NT2/D1 (cell line): Measurements from ENCODE around the gene OSBPL10.

Experiments
- DNase-seq: peaks from one replicate; pipeline ENCODE4 v3.0.0-alpha.2; 2011; ENCODE audit warnings: low read depth, low spot score
- H3K27me3 ChIP-seq: 2 replicates; pipeline ENCODE4 v1.6.0; 2011; ENCODE audit warnings: mild to moderate bottlenecking; ENCODE audit not compliant: insufficient read length, insufficient read depth
- H3K36me3 ChIP-seq: 2 replicates; pipeline ENCODE4 v1.6.1; 2011; ENCODE audit warnings: mild to moderate bottlenecking, low read length, mixed read lengths; ENCODE audit not compliant: insufficient read depth, insufficient read length
- H3K4me1 ChIP-seq: 2 replicates; pipeline ENCODE4 v1.5.1; 2011; ENCODE audit not compliant: insufficient read depth, insufficient read length
- H3K4me3 ChIP-seq: 2 replicates; pipeline ENCODE4 v1.5.1; 2011; ENCODE audit warnings: low read depth; ENCODE audit not compliant: insufficient read length
- H3K9ac ChIP-seq: 2 replicates; pipeline ENCODE4 v1.6.0; 2011; ENCODE audit warnings: low read depth; ENCODE audit not compliant: insufficient read length
- H3K9me3 ChIP-seq: 2 replicates; pipeline ENCODE4 v1.5.1; 2011; ENCODE audit warnings: mild to moderate bottlenecking, low read length; ENCODE audit not compliant: insufficient read depth
- SUZ12 ChIP-seq: IDR thresholded peaks from 2 replicates; pipeline ENCODE4 v1.6.1; 2011; ENCODE audit not compliant: insufficient read length, insufficient read depth; ENCODE audit errors: extremely low read depth
- YY1 ChIP-seq: IDR thresholded peaks from 2 replicates; pipeline ENCODE4 v1.6.1; 2011; ENCODE audit not compliant: insufficient read length, insufficient read depth
- ZNF274 ChIP-seq: IDR thresholded peaks from 2 replicates; pipeline ENCODE4 v1.6.1; 2011; ENCODE audit warnings: mild to moderate bottlenecking, low read depth, low read length

The OSBPL10 gene

DNA sequence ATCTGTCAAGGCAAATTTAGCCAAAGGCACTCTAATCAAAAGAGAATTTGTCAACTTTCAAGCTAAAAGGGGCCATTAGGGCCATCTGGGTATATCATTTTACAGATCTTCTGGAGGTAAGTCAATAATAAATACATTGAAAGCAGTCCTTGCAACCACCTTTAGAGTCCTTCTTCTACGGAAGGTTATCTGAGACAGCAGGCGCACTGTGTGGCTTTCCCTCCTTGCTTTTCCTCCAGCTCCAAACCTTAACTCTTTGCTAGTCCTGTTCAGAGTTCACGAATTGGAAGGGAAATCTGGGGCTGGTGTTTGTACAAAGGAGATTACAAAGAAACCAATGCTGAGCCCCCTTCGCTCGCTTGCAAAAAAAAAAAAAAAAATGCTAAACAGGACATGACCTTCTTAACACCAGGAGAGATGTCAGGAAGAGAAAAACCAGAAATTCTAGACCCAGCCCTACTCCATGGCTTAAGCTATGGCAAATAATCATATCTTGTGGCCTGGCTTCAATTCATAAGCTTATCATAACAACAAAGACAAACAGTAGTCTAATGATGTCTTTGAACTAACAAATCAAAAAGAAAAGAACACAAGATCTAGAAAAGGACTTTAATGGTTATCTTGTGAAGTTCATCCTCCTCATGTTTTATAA lies 232.7 kb downstream of the OSBPL10 start:
- Histone ChIP-seq H3K36me3 (peaks cover 4% of the 10 kb centered on the region), H3K9ac (no peak overlapping the region), H3K4me3 (no peak overlapping the region), H3K27me3 (no peaks in the 10 kb centered on the region), H3K4me1 (no peaks in the 10 kb centered on the region), H3K9me3 (no peaks in the 10 kb centered on the region)
- TF ChIP-seq YY1 (no peak), ZNF274 (no peak), SUZ12 (no peak)
- no peak for DNase-seq

DNA sequence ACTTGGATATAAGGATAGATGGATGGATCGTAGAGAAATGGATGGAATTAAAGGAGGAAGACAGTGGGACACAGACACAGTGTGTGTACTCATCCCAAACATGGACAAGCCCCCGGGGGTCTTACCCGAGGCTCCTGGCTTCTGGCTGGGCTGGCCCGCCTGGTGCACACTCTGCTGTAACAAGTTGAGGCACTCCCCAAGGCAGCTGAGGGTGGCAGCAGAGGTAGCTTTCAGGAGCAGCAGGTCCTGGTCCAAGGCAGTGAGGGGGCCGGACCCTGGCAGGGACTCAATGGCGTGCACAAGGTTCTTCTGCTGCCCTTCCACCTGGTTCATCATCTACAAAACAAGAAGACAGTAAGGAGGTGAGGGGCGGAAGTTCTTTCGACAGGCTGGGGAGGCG lies 233.3 kb downstream of the OSBPL10 start:
- Histone ChIP-seq H3K4me1 (no peaks in the 10 kb centered on the region), H3K4me3 (no peak overlapping the region), H3K9ac (no peak overlapping the region), H3K36me3 (peaks cover 4% of the 10 kb centered on the region), H3K9me3 (no peaks in the 10 kb centered on the region), H3K27me3 (no peaks in the 10 kb centered on the region)
- no peak for TF ChIP-seq YY1
- no peak for TF ChIP-seq SUZ12
- TF ChIP-seq ZNF274 = no peak
- no peak for DNase-seq

- H3K4me1 ChIP-seq = no peaks in the 10 kb centered on the region
- H3K36me3 ChIP-seq = peaks cover 4% of the 10 kb centered on the region
- no peak overlapping the region for H3K4me3 ChIP-seq
- H3K9ac ChIP-seq = no peak overlapping the region
- DNase-seq = no peak
- H3K9me3 ChIP-seq = no peaks in the 10 kb centered on the region
- no peaks in the 10 kb centered on the region for H3K27me3 ChIP-seq
- TF ChIP-seq SUZ12 = no peak
- no peak for TF ChIP-seq YY1
- TF ChIP-seq ZNF274 = no peak
These were observed 236.1 kb downstream of the OSBPL10 start for GRCh38 chr3:31744913-31745312.

- TF ChIP-seq ZNF274 (no peak), SUZ12 (no peak), YY1 (no peak)
- H3K4me1 ChIP-seq = no peaks in the 10 kb centered on the region
These were observed 237.6 kb downstream of the OSBPL10 start for GRCh38 chr3:31743331-31744089.

DNA sequence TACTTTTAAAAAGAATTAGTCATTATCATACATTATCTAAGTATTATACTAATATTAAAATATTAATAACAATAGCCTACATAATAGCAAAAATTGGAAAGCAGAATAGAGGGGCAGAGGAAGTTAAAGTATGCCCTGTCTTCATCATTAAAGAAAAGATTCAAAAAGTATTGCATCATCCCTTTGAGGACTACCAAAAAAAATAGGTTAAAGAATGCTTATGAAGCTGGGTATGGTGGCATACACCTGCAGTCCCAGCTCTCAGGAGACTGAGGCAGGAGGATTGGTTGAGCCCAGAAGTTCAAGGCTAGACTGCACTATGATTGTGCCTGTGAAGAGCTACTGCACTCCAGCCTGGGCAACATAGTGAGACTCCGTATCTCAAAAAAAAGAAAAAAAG lies 240.7 kb downstream of the OSBPL10 start:
- Histone ChIP-seq H3K4me3 (no peak overlapping the region), H3K9ac (no peak overlapping the region), H3K27me3 (no peaks in the 10 kb centered on the region), H3K9me3 (no peaks in the 10 kb centered on the region), H3K36me3 (no peaks in the 10 kb centered on the region), H3K4me1 (no peaks in the 10 kb centered on the region)
- no peak for DNase-seq
- TF ChIP-seq ZNF274 (no peak), SUZ12 (no peak), YY1 (no peak)

More at GRCh38 chr3:31743331-31744089, 237.6 kb downstream of the OSBPL10 start:
- Histone ChIP-seq H3K36me3 (peaks cover 4% of the 10 kb centered on the region), H3K4me3 (no peak overlapping the region), H3K9me3 (no peaks in the 10 kb centered on the region), H3K9ac (no peak overlapping the region), H3K27me3 (no peaks in the 10 kb centered on the region)
- DNase-seq = no peak

DNA sequence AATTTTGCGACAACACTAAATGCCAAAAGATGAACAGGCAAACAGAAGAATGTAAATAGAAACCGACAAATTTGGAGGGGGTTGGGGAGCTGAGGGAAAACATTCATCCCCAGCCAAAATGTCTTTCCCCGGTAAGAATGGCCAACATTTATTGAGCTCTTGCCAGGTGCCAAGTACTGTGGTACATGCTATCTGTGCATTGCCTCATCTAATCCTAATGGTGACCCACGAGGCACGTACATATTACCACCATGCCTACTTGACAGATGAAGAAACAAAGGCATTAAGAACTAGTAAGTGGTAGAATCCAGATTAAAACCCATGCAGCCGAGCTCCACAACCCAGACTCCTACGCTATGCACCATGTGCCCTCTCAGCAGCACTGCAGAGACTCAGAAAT lies 242.7 kb downstream of the OSBPL10 start:
- Histone ChIP-seq H3K4me3 (no peak overlapping the region), H3K36me3 (no peaks in the 10 kb centered on the region), H3K9me3 (no peaks in the 10 kb centered on the region), H3K27me3 (no peaks in the 10 kb centered on the region), H3K4me1 (no peaks in the 10 kb centered on the region), H3K9ac (no peak overlapping the region)
- DNase-seq = no peak
- TF ChIP-seq ZNF274 = no peak
- no peak for TF ChIP-seq SUZ12
- TF ChIP-seq YY1 = no peak

DNA sequence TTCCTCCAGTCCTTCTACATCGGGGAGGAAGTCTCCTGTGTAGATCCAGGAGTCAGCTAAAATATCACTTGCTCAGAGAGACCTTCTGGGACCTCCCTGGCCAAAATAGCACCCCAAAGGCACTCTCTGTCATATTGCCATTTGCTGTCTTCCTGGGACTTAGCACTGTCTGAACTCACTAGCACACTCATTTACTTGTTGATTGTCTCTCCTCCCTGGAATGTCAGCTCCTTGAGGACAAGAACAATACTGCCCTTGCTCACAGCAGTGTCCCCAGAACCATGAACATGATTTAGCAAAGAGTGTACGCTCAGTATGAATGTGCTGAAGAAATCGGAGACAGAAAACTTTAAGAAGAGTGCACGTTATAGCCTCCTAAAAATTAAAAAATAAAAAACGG lies 245.4 kb downstream of the OSBPL10 start:
- no peak for DNase-seq
- H3K4me3 ChIP-seq = no peak overlapping the region
- no peak overlapping the region for H3K9ac ChIP-seq
- no peaks in the 10 kb centered on the region for H3K4me1 ChIP-seq
- TF ChIP-seq YY1 = no peak
- no peak for TF ChIP-seq ZNF274
- TF ChIP-seq SUZ12 = no peak
- H3K36me3 ChIP-seq = peaks cover 10% of the 10 kb centered on the region
- no peaks in the 10 kb centered on the region for H3K9me3 ChIP-seq
- no peaks in the 10 kb centered on the region for H3K27me3 ChIP-seq
